Activated T-helper 17 cell treated with anti-CD3 and anti-CD28 coated beads, Interleukin-2, amount 50 U/mL, for 72 hours (primary cell): ENCODE results near the gene MYH2. TPM values are rescaled to one million over a fixed set of nuclear protein-coding genes. Genes with fewer than 3 reads are reported as not detected.

Source experiments
- ATAC-seq: fragments of 150-1000 bp; cut with Tn5 transposase; replicated peaks from 2 replicates; pipeline ENCODE4 v1.10.0; 2021; ENCODE audit warnings: mild to moderate bottlenecking, moderate library complexity
- H3K27ac Mint-ChIP-seq: one replicate; pipeline ENCODE4 v1.8.0; 2022; ENCODE audit warnings: mixed read lengths
- H3K27me3 Mint-ChIP-seq: one replicate; pipeline ENCODE4 v1.8.0; 2022; ENCODE audit warnings: mixed read lengths
- H3K36me3 Mint-ChIP-seq: one replicate; pipeline ENCODE4 v1.8.0; 2022; ENCODE audit warnings: low read depth, mild to moderate bottlenecking, mixed read lengths
- H3K4me1 Mint-ChIP-seq: one replicate; pipeline ENCODE4 v1.8.0; 2022; ENCODE audit warnings: mixed read lengths
- H3K4me3 Mint-ChIP-seq: one replicate; pipeline ENCODE4 v1.8.0; 2022; ENCODE audit warnings: mild to moderate bottlenecking, mixed read lengths
- H3K9me3 Mint-ChIP-seq: one replicate; pipeline ENCODE4 v1.8.0; 2022; ENCODE audit warnings: mixed read lengths
- total RNA-seq, 2 donors: library from RNA; stranded (reverse); gene quantifications; one replicate each; pipeline ENCODE4 v1.2.3, GENCODE V29; 2022

The MYH2 gene
- total RNA-seq, 2 donors from 2014 or later = not detected

DNA sequence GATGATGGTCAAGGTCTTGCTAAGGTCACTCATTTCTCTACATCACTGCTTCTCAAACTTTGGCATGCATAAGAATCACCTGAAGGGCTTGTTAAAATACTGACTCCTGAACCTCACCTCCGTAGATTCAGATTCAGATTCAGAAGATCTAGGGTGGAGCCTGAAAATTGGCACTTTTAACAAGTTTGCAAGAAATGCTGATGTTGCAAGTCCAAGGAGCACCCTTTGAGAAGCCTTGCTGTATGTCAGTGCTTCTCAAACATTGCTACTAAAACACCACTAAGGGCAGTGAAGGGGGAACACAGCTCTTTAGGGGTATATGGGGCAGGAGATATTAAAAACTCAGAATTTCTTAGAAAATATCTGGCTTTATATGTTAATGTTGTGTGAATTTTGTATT, 17.4 kb downstream of the MYH2 start:
- Mint-ChIP-seq H3K27me3 (peaks cover 10% of the 10 kb centered on the region), H3K4me3 (no peak overlapping the region), H3K27ac (no peak overlapping the region), H3K9me3 (no peaks in the 10 kb centered on the region), H3K36me3 (no peaks in the 10 kb centered on the region), H3K4me1 (no peaks in the 10 kb centered on the region)
- no peak for ATAC-seq

DNA sequence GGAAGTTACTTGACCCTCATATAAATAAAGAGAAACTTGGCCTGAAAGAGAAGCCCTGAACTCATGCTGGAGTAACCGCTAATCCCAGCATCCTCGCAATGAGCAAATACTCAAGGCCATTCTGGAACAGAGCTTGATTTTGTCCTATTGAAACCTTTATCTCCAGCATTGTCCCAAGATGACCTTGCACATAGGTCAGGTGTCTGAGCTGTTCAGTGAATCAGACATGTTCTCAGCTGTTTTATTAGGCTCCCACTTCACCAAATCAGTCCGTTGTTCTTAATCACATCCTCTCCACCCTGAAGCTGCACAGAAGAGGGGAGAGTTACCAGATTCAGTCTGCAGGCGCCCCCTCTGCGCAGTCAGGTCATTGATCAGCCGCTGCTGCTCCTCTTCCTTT, 22.0 kb downstream of the MYH2 start:
- Mint-ChIP-seq H3K27ac (no peak overlapping the region), H3K36me3 (no peaks in the 10 kb centered on the region), H3K27me3 (peaks cover 14% of the 10 kb centered on the region), H3K4me1 (no peaks in the 10 kb centered on the region), H3K9me3 (peaks cover 4% of the 10 kb centered on the region), H3K4me3 (no peak overlapping the region)
- no peak for ATAC-seq

DNA sequence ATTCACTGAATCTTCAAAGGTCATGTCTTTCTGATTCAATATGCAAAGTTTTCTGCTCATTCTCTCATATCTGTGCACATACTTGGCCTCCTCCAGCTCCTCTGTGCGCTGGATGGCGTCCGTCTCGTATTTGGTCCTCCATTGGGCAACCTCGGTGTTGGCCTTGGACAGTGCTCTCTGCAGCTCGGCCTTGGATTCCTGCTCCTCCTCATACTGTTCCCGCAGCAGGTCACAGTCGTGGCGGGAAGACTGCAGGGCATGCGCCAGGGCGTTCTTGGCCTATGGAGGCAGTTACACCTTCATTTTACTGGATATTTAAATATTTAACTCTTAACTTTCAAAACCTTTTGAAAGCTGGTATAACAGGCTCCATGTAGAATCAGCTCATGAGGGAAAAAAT, 22.9 kb downstream of the MYH2 start:
- no peaks in the 10 kb centered on the region for H3K36me3 Mint-ChIP-seq
- peaks cover 12% of the 10 kb centered on the region for H3K27me3 Mint-ChIP-seq
- no peak for ATAC-seq
- no peak overlapping the region for H3K27ac Mint-ChIP-seq
- H3K4me1 Mint-ChIP-seq = no peaks in the 10 kb centered on the region
- H3K9me3 Mint-ChIP-seq = peaks cover 4% of the 10 kb centered on the region
- no peak overlapping the region for H3K4me3 Mint-ChIP-seq

DNA sequence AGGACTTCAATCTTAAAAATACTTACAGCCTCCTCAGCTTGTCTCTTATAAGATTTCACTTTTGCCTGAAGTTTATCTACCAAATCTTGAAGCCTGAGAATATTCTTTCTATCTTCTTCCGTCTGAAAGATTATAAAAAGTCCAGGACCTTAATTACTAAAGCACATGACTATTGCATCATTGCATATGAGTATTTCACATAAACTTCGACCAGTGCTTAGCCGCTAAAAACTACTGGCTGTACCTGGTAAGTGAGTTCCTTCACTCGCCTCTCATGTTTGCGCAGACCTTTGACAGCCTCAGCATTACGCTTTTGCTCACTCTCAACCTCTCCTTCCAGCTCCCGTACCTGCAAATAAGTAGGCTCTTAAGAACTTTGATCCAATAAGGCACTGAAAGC, 26.4 kb downstream of the MYH2 start:
- no peaks in the 10 kb centered on the region for H3K36me3 Mint-ChIP-seq
- H3K27ac Mint-ChIP-seq = no peak overlapping the region
- peaks cover 10% of the 10 kb centered on the region for H3K27me3 Mint-ChIP-seq
- H3K4me3 Mint-ChIP-seq = no peak overlapping the region
- no peak for ATAC-seq
- peaks cover 4% of the 10 kb centered on the region for H3K9me3 Mint-ChIP-seq
- H3K4me1 Mint-ChIP-seq = no peaks in the 10 kb centered on the region

DNA sequence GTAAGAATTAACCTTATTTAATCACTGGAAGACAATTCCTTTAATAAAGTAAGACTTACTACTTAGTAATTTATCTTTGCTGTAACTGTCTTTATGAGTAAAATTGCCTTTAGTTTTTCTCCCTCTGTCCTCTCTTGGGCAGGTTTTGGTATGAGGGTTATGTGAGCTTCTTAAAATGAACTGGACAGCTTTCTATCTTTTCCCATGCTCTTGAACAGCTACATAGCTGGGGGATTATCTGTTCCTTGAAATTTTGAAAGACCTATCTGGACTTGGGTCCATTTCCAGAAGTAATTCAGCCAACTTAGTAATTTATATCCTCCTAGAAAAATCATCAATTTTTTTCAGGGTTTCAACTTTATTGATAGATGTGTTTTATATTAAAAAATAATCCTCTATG, 27.5 kb downstream of the MYH2 start:
- no peak for ATAC-seq
- H3K27me3 Mint-ChIP-seq = peaks cover 10% of the 10 kb centered on the region
- peaks cover 4% of the 10 kb centered on the region for H3K9me3 Mint-ChIP-seq
- H3K4me3 Mint-ChIP-seq = no peak overlapping the region
- H3K36me3 Mint-ChIP-seq = no peaks in the 10 kb centered on the region
- no peak overlapping the region for H3K27ac Mint-ChIP-seq
- H3K4me1 Mint-ChIP-seq = no peaks in the 10 kb centered on the region

DNA sequence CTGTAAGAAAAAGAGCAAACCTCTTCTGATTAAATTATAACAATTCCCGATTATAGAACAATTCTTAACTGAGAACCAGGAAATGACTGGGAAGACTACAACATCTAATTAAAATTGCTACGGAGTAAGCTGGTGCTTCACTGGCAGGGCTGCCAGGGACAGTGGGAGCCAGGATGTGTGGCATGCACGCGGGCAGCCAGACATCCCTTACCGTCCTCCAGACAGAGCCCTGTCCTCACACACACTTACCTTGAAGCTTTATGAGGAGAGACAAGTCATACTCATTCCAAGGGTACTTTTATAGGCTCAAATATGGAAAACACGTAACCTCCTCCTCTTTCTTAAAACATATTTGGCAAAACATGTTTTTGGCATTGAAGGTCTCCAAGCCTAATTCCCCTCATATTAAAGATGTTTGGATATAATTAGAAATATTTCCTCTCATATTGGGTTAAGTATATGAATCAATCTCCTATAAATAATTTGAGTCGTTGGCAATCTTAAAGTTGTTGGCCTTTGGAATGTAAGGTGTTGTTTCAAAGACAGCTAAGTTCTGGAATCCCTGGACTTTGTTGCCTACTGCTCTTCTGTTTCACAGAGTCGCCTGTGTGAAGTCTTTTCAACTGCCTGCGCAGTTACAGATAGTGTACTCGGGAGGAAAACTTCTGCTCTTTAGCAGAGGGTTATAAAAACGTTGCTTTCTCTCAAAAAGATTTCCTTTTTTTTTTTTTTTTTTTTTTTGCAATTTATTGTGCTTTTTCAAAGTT, 31.0 kb downstream of the MYH2 start, which contains the start of gene MYH1:
Gene MYH1 (minus strand): TSS at position 272 of the 767 bp plus-strand sequence. CDS start 1,900 bp downstream, outside the sequence.
- Mint-ChIP-seq H3K4me1 (no peaks in the 10 kb centered on the region), H3K9me3 (peaks cover 3% of the 10 kb centered on the region), H3K27ac (no peak within 1 kb of the TSS), H3K4me3 (no peak within 1 kb of the TSS), H3K27me3 (peaks cover 9% of the 10 kb centered on the region), H3K36me3 (no peaks in the 10 kb centered on the region)
- ATAC-seq = no peak

DNA sequence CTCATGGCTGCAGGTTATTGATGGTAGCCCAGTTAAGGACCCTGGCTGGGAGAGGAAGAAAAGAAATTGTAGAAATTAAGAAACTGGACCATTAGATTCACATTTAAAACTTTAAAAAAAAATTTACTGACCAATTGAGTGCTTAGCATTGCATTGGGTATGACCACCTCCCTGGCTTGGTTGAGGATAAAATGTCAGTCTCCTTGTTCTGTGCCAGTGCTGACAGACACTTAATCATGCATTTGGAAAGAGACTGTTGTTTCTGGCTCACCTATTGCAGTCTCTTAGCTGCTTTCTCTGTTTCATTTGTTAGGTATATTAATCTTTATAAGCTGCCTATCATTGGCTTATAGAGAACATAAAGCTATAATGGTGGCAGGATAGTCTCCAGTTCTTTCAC, 32.8 kb downstream of the MYH2 start:
- no peak overlapping the region for H3K4me3 Mint-ChIP-seq
- H3K27ac Mint-ChIP-seq = no peak overlapping the region
- no peaks in the 10 kb centered on the region for H3K36me3 Mint-ChIP-seq
- H3K9me3 Mint-ChIP-seq = no peaks in the 10 kb centered on the region
- ATAC-seq = no peak
- H3K4me1 Mint-ChIP-seq = no peaks in the 10 kb centered on the region
- H3K27me3 Mint-ChIP-seq = peaks cover 4% of the 10 kb centered on the region

DNA sequence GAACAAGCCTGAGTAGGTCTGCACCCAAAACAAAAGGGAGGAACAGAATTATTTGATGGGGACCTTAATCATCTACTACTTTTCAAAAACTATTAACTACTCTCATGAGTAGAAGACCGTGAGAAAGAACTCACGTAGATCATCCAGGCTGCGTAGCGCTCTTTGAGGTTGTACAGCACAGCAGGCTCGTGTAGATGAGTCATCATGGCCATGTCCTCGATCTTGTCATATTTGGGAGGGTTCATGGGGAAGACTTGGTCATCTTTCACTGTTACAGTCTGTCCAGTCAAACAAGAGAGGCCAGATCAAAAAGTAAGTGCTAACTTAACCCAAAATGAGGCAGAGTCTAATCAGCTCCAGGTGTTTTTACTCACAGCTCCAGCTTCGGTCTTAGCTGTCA, 33.4 kb downstream of the MYH2 start:
- Mint-ChIP-seq H3K27me3 (peaks cover 4% of the 10 kb centered on the region), H3K4me1 (no peaks in the 10 kb centered on the region), H3K4me3 (no peak overlapping the region), H3K9me3 (no peaks in the 10 kb centered on the region), H3K36me3 (no peaks in the 10 kb centered on the region), H3K27ac (no peak overlapping the region)
- no peak for ATAC-seq

DNA sequence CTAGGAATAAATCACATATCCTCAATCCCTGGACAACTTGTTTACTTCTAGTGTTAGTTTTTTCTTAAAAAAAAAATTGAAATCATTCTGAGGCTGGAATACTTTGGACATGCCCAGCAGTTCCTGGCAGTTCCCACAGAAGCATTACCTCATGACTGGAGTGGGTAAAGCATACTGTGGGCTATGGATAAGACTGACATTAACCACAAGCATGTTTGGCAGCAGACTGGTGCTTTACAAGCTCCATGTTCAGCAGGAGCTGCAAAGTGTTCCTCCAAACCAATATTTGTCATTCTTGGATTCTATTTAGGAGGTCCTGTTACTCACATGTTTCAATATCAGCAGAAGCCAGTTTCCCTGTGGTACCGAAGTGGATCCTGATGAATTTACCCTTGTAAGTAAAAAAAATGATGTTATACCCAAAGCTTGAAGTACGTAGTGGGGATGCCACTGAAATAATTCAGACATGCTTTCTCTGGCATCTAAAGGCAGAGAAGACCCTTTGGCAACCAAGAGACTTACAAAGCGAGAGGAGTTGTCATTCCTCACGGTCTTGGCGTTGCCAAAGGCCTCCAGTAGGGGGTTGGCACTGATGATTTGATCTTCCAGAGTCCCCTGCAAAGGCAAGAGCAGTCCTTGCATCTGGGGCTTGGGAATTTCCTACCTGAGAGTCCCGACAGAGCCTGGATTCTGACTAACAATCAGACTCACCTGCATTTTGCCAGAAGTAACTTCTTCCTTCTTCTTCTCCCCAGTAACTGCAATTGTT, 36.0 kb downstream of the MYH2 start:
- H3K9me3 Mint-ChIP-seq = no peaks in the 10 kb centered on the region
- ATAC-seq = no peak
- H3K4me1 Mint-ChIP-seq = no peaks in the 10 kb centered on the region
- H3K4me3 Mint-ChIP-seq = no peak overlapping the region
- no peaks in the 10 kb centered on the region for H3K36me3 Mint-ChIP-seq
- peaks cover 4% of the 10 kb centered on the region for H3K27me3 Mint-ChIP-seq
- H3K27ac Mint-ChIP-seq = no peak overlapping the region

DNA sequence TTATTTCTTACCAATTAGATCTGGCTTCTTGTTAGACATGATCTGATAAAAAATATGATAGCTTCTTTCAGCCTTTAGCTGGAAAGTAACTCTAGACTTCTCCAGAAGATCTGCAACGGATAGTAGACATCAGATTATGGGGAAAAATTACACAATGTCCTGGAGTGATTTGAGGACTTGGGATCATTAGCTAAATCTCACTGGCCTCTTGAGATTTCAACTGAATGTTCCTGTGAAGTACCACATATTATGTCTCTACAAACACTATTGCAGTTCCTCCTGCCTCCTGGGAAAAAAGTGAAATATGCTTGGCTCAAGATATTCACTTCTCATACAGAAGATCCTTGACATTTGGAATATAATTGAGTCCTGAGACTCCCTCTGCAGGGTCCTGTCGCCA, 36.6 kb downstream of the MYH2 start:
- no peak overlapping the region for H3K27ac Mint-ChIP-seq
- peaks cover 4% of the 10 kb centered on the region for H3K27me3 Mint-ChIP-seq
- no peaks in the 10 kb centered on the region for H3K36me3 Mint-ChIP-seq
- H3K4me1 Mint-ChIP-seq = no peaks in the 10 kb centered on the region
- ATAC-seq = no peak
- H3K4me3 Mint-ChIP-seq = no peak overlapping the region
- H3K9me3 Mint-ChIP-seq = no peaks in the 10 kb centered on the region

DNA sequence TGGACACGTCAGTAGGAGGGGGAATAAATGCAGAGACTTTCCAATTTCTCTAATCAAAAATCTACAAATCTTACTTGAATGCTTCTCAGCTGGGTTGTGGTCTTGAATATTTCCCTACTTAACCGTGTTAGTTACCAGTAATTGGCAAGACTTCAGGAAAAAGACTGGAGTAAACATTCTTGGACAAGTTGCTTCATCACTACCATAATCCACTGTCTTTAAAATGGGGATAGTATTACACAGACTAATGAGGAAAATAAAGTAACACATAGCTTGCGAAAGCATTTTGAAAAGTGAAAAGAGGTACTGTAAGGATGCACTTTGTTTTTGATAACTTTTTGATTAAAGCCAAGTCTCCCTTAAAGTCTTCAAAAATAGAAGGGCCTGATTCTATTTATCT, 49.5 kb downstream of the MYH2 start:
- Mint-ChIP-seq H3K36me3 (no peaks in the 10 kb centered on the region), H3K27ac (no peak overlapping the region), H3K4me3 (no peak overlapping the region), H3K9me3 (peaks cover 4% of the 10 kb centered on the region), H3K4me1 (no peaks in the 10 kb centered on the region), H3K27me3 (peaks cover 2% of the 10 kb centered on the region)
- no peak for ATAC-seq

DNA sequence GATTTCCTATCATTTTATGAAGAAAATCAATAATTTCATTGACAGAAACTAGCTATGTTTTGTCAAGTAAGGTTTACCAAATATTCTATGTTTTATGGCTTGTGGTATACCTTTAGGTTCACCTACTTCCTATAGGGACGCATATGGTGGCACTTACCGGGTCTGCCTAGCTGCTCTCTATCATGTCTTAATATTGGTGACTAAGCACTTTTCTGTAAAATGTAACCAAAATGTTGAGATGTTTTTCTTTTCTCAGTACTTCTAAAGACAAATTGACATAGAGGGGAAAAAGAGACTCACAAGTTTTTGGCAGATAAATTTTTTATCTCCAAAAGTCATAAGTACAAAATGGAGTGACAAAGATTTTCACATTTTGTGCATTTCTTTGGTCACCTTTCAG, 57.5 kb downstream of the MYH2 start:
- H3K27ac Mint-ChIP-seq = no peak overlapping the region
- peaks cover 2% of the 10 kb centered on the region for H3K27me3 Mint-ChIP-seq
- H3K4me1 Mint-ChIP-seq = no peaks in the 10 kb centered on the region
- no peak for ATAC-seq
- H3K36me3 Mint-ChIP-seq = no peaks in the 10 kb centered on the region
- no peak overlapping the region for H3K4me3 Mint-ChIP-seq
- peaks cover 24% of the 10 kb centered on the region for H3K9me3 Mint-ChIP-seq

DNA sequence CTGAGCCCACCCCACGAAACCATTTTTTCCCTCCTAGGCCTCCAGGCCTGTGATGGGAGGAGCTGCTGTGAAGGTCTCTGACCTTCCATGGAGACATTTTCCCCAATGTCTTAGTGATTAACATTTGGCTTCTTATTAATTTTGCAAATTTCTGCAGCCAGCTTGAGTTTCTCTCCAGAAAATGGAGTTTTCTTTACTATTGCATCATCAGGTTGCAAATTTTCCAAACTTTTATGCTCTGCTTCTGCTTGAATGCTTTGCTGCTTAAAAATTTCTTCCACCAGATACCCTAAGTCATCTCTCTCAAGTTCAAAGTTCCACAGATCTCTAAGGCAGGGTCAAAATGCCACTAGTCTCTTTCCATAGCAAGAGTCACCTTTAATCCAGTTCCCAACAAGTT, 67.2 kb downstream of the MYH2 start:
- Mint-ChIP-seq H3K36me3 (no peaks in the 10 kb centered on the region), H3K4me1 (no peaks in the 10 kb centered on the region), H3K27ac (no peak overlapping the region), H3K4me3 (no peak overlapping the region), H3K27me3 (no peaks in the 10 kb centered on the region), H3K9me3 (peaks cover 22% of the 10 kb centered on the region)
- ATAC-seq = no peak

DNA sequence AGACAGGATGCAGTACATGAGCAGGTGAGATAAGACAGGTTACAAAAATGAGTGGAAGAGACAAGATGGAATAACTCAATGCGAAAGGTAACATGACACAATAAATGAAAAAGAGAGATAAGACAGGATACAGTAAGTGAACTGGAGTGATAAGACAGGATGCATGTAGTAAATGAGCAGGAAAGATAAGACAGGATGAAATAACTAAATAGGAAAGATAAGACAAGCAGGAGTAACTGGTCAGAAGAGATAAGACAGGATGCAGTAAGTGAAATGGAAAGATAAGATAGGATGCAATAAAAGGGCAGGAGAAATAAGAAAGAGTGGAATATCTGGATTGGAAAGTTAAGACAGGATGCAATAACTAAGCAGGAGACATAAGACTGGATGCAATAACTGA, 71.8 kb downstream of the MYH2 start:
- H3K4me3 Mint-ChIP-seq = no peak overlapping the region
- no peak overlapping the region for H3K27ac Mint-ChIP-seq
- no peaks in the 10 kb centered on the region for H3K4me1 Mint-ChIP-seq
- H3K27me3 Mint-ChIP-seq = no peaks in the 10 kb centered on the region
- ATAC-seq = no peak
- no peaks in the 10 kb centered on the region for H3K9me3 Mint-ChIP-seq
- H3K36me3 Mint-ChIP-seq = no peaks in the 10 kb centered on the region

DNA sequence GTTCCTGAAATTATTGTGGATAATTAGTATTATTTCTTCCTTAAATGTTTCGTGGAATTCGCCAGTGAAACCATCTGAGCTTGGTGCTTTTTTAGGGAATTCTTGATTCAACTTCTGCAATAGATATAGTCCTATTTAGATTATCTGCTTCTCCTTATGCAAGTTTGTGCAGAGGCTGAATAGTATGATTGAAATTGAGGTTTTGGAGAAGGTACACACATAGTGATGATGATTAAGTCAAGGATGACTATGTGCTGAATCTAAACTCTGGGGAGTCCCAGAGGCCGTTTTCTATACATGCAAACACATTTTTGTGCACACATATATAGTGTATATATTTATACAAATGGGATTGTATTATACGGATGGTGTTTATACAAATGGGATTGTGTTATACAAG, 74.9 kb downstream of the MYH2 start:
- no peak overlapping the region for H3K27ac Mint-ChIP-seq

More for the DNA sequence above, 74.9 kb downstream of the MYH2 start:
- Mint-ChIP-seq H3K27me3 (no peaks in the 10 kb centered on the region), H3K36me3 (no peaks in the 10 kb centered on the region), H3K4me1 (no peaks in the 10 kb centered on the region), H3K9me3 (no peaks in the 10 kb centered on the region), H3K4me3 (no peak overlapping the region)
- ATAC-seq = no peak
